RWPE1 (cell line): Measurements from ENCODE around the gene SLC39A11.

ENCODE experiments used
- CTCF ChIA-PET: fragments of 350-600 bp; sonication (Branson Sonifier 250); formaldehyde crosslinking; extraction: SDS; loops from one replicate; lab custom pipeline; 2021; lab: Yijun Ruan, JAX
- POLR2A ChIA-PET: fragments of 400-600 bp; formaldehyde crosslinking; extraction: SDS; loops from one replicate; lab custom pipeline; 2020; ENCODE audit warnings: antibody characterized with exemption; ENCODE audit not compliant: low non-redundant PET; lab: Yijun Ruan, JAX
- DNase-seq: peaks from one replicate; pipeline ENCODE4 v3.0.0; 2012; ENCODE audit warnings: low spot score
- H3K27ac ChIP-seq: fragments of 450-650 bp; 2 replicates; pipeline ENCODE4 v1.5.1; 2017
- CTCF ChIP-seq: fragments of 450-650 bp; conservative IDR thresholded peaks from 2 replicates; pipeline ENCODE4 v1.5.1; 2017; ENCODE audit warnings: low read depth, mild to moderate bottlenecking

SLC39A11 gene

GRCh38 chr17:72976971-72977770 lies 115.3 kb downstream of the SLC39A11 start:
- CTCF ChIA-PET, result no interaction called here
- TF ChIP-seq CTCF, result no peak
- H3K27ac ChIP-seq, result no peak overlapping the region
- POLR2A ChIA-PET, result no interaction called here
- DNase-seq, result peak; percentile 28

DNA sequence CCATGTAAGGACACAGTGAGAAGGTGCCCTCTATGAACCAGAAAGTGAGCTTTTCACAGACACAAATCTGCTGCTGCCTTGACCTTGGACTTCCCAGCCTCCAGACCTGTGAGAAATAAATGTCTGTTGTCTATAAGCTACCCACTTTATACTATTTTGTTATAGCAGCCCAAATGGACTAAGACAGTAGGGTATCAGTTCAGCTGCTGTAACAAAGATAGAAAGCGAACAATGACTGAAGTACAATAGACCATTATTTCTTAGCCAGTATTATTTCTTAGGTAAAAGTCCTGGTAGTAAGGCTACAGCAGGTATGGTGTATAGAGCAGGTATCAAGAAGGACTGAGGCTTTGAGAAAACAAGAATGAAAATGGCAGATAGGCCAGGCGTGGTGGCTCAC lies 117.0 kb downstream of the SLC39A11 start:
- TF ChIP-seq CTCF, result no peak
- no peak overlapping the region for H3K27ac ChIP-seq
- ChIA-PET CTCF (no interaction called here), POLR2A (no interaction called here)
- DNase-seq, result no peak

DNA sequence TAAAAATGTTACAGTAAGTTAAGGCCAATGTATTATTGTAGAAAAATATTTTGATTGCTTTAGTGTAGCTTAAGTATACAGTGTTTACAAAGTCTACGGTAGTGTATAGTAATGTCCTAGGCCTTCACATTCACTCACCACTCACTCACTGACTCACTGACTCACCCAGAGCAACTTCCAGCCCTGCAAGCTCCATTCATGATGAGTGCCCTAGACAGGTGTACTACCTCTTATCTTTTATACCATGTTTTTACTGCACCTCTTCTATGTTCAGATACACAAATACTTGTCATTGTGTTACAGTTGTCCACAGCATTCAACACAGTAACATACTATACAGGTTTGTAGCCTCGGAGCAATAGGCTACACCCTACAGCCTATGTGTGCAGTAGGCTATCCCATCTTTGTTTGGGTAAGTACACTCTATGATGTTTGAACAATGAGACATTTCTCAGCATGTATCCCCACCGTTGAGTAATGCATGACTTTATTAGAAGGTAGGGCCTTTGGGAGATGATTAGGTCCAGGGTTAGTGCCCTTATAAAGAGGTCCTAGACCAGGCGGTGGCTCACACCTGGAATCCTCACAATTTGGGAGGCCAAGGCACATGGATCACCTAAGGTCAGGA lies 117.8 kb downstream of the SLC39A11 start:
- no peak for TF ChIP-seq CTCF
- ChIA-PET POLR2A (no interaction called here), CTCF (no interaction called here)
- no peak for DNase-seq
- no peak overlapping the region for H3K27ac ChIP-seq

DNA sequence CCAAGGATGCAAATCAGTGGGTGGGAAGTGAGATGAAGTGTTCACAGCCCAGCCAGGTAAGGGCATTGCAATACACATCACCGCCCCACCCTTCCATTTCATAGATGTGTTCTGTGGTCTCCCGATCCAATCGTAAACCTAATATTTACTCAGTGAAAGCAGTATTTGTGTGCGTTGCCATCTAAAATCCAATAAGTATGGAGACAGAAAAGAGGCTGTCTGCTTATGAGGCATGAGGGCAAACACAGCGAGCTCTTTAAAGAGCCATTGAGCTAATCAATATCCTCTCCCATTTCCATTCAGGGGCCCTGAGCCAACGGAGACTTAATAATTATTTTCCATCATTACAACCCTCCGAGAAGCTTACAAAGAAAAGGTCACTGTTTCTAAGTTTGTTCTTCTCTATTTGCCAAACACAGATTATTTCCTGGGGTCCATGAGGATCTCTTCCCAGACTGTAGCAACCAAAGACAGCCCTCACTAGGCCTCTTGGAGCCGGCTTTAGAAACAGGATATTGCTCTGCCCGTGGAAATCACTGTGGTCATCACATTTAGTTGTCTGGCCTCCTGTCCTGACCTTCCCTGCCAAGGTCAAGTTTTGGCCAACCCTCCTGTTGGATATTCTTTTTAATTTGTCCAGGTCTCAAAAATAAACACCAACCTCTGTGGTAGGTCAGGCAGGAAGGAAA lies 120.1 kb downstream of the SLC39A11 start:
- TF ChIP-seq CTCF, result no peak
- CTCF ChIA-PET, result interaction anchor here (1.2 kb wide), 1 partner anchor 9 kb away, joined by 4 read pairs; no protein-coding TSS in a partner anchor

DNA sequence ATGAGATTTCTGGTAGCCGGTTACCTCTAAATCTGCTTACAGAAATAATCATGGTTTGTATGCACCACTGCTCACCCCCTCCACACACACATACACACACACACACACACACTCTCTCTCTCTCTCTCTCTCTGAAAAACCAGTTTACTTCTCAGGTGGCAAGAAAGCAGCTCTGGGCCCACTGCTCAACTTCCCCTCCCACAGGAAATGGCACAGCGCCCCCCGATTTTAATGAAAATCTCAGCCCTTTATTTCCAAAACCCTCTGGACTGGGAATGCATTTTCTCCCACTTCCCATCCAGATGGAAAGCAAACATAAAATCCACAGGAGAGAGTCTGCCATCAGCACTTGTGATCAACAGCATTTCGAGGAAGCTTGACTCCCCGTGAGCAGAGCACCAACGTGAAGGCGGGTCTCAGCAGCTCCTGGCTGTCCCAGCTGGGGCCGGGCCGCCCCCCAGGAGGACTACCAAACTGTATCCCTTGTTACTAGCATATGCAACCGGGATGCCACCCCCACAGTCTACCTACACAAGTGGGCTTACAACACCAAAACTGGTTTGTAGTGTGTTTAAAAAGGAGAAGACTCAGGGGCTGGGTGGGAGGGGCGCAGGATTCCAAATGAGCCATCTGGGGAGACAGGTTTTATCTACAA lies 121.1 kb downstream of the SLC39A11 start:
- POLR2A ChIA-PET, result no interaction called here
- CTCF ChIA-PET, result no interaction called here

More for the DNA sequence above, 120.1 kb downstream of the SLC39A11 start:
- POLR2A ChIA-PET, result no interaction called here
- no peak overlapping the region for H3K27ac ChIP-seq
- DNase-seq, result no peak

More for the DNA sequence above, 121.1 kb downstream of the SLC39A11 start:
- no peak for DNase-seq
- no peak overlapping the region for H3K27ac ChIP-seq
- TF ChIP-seq CTCF, result no peak
